Peyer's patch (tissue), 4 donors: ENCODE measurements around the gene SDHAF3.

Source experiments
- CTCF ChIP-seq, 6 experiments: fragments of 450-650 bp in 4 of 6; fragments of 200-600 bp in 2 of 6; sonication (generic) in 1 of 6; IDR thresholded peaks; one replicate each; pipeline ENCODE4 v1.5.1; 2017 to 2019; ENCODE audit warnings: antibody characterized with exemption in 6 of 6, mild to moderate bottlenecking in 3 of 6, moderate library complexity in 1 of 6
- POLR2A ChIP-seq, 2 donors: fragments of 450-650 bp; IDR thresholded peaks; one replicate each; pipeline ENCODE4 v1.5.1; 2017; ENCODE audit warnings: antibody characterized with exemption in 2 of 2, mild to moderate bottlenecking in 2 of 2, moderate library complexity in 2 of 2

DNA sequence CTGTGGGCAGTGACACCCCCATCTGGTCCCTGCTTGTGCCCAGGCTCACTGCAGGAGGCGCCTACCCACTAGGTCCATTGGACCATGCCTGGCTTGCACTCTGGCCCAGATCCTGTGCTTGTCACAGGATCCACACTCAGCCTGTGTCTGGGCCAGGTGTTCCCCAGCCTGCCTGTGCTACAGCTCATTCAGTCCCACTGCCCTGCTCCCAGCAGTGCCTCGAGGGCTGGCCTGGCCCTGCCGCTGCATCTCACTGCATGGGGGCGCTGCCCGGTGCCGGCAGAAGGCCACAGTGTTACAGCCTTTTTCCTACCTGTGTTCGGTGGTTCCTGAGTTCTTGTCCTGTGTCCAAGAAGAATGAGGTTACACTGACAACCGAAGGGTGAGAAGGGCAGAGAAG is 21.3 kb downstream of the SDHAF3 start:
- TF ChIP-seq CTCF (IDR thresholded peaks at IDR 0.05) (no peak), POLR2A (IDR thresholded peaks at IDR 0.05) (no peak)
